Neuron (in vitro differentiated cells): ENCODE measurements around the gene VAV3.

ENCODE experiments used
- H2AFZ ChIP-seq: one replicate; pipeline ENCODE4 v1.6.1; 2013; ENCODE audit warnings: low read depth, mild to moderate bottlenecking, inconsistent platforms, low read length, moderate library complexity
- H3K27me3 ChIP-seq: one replicate; pipeline ENCODE4 v1.6.1; 2013; ENCODE audit warnings: low read length; ENCODE audit not compliant: insufficient read depth
- H3K36me3 ChIP-seq: one replicate; pipeline ENCODE4 v1.6.1; 2013; ENCODE audit warnings: low read length; ENCODE audit not compliant: insufficient read depth
- H3K4me1 ChIP-seq: one replicate; pipeline ENCODE4 v1.6.1; 2013; ENCODE audit warnings: low read length; ENCODE audit not compliant: insufficient read depth
- H3K4me3 ChIP-seq: 2 replicates; pipeline ENCODE4 v1.5.1; 2013; ENCODE audit warnings: mild to moderate bottlenecking, low read length, moderate library complexity
- H3K9me3 ChIP-seq: one replicate; pipeline ENCODE4 v1.6.1; 2013; ENCODE audit warnings: low read length

Gene VAV3

DNA sequence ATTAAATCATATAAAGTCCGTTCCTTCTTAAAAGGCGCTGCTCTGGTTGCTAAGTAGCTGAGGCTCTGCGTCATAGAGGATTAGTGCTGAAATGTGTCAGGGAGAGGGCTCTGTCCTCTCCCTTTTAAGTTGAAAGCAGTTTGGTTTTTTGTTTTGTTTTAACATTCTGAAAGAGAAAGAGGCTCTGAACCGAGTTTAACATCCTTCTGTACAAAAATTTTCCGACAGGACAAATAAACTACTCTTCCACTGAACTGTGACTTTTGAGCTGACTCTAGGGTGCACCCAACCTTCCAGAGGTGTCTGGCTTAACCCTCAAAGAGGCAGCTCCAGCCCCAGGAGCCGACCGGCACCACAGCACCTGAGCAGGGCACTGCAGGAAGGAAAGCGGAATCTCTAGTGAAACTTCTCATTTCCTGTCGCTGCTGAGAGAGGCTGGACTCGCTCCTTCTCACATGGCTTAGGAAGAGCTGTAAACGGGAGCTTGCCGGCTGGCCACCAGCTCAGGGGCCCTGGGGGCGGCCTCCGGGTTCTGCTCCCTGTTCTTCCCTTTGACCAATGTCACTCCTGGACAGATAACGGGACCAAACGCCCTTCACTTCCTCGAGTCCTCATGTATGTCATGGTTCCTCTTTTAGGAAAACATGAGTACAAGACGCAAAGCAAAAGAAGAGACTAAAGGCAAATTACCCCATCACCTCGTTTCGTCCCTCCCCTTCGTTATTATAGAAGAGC lies 1.2 kb downstream of the VAV3 start:
- Histone ChIP-seq H3K4me3 (peak overlapping the region; percentile 71), H3K36me3 (no peaks in the 10 kb centered on the region), H2AFZ (peak overlapping the region; percentile 21), H3K27me3 (no peaks in the 10 kb centered on the region), H3K9me3 (no peaks in the 10 kb centered on the region), H3K4me1 (peaks cover 15% of the 10 kb centered on the region)

DNA sequence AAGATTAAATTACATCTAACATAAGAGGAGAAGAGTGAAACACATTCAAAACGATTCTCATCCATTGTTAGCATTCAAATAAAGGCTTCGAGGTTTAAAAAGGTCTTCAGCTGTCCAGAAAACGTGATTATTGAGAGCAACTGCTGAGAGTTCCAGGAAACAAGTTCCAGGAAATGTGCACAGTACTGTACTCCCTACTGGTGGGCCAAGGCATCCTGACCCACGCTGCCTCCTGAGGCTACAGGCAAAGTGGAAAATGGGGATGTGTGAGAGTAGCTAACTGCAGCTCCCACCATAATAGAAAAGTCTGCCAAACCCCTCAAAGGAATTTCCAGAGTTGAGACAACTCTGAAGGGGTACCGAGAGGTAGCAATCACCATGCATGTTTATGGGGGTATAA lies 2.0 kb downstream of the VAV3 start:
- H3K9me3 ChIP-seq: no peaks in the 10 kb centered on the region
- H3K36me3 ChIP-seq: no peaks in the 10 kb centered on the region

DNA sequence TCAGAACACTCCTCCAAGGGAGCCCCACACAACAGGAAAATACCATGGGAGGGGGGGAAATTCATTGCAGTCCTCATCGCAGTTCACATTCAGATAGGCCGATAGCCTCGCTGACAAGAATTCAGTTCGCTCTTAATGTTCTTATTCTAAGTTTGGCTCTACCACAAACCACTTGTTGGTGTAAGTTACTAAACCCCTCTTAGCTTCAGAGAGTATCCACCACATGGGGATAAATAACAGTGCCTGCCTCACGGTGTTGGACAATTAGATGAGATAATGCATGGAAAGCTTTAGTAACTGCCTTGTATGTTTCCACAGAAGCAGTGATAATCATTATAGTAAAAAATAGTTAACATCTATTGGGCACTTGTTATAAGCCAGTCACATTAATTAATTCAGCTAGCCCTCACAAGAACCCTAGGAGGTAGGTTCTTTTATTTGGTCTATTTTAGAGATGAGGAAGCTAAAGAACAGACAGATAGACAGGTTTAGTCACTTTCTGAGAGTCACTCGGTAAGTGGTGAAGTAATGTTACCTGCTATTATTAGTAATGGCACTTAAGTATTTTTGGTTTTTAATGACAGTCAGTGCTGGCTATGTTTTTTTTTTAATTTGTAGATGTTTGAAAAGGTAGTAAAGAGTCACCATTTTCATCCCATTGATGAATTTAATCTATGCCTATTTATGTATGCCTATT lies 10.1 kb downstream of the VAV3 start:
- no peak overlapping the region for H3K4me3 ChIP-seq
- no peaks in the 10 kb centered on the region for H3K36me3 ChIP-seq
- H3K4me1 ChIP-seq: no peaks in the 10 kb centered on the region
- H3K9me3 ChIP-seq: no peaks in the 10 kb centered on the region
- no peak overlapping the region for H2AFZ ChIP-seq
- no peaks in the 10 kb centered on the region for H3K27me3 ChIP-seq

More for the DNA sequence above, 2.0 kb downstream of the VAV3 start:
- Histone ChIP-seq H3K4me3 (peak overlapping the region; percentile 71), H2AFZ (no peak overlapping the region), H3K27me3 (no peaks in the 10 kb centered on the region), H3K4me1 (peaks cover 15% of the 10 kb centered on the region)

DNA sequence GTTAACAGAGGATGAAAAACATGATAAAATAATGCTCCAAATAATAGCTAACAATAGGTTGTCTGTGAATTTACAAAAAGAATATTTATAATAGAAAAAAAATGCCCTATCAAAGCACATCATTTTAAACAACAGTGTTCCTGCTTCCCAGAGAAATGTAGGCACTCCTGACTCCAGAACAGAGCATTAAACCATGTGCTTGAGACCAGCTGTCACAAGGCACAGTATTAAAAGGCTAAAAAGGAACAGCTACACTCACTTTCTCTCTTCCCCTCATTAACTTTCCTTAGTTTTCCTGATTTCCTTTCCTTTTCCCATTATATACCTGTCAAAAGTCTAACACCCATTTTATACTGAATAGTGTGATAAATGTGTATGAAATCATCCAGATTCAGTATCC lies 10.9 kb downstream of the VAV3 start:
- H3K4me3 ChIP-seq: no peak overlapping the region
- no peaks in the 10 kb centered on the region for H3K4me1 ChIP-seq
- no peaks in the 10 kb centered on the region for H3K27me3 ChIP-seq
- no peaks in the 10 kb centered on the region for H3K9me3 ChIP-seq
- no peaks in the 10 kb centered on the region for H3K36me3 ChIP-seq
- H2AFZ ChIP-seq: no peak overlapping the region

DNA sequence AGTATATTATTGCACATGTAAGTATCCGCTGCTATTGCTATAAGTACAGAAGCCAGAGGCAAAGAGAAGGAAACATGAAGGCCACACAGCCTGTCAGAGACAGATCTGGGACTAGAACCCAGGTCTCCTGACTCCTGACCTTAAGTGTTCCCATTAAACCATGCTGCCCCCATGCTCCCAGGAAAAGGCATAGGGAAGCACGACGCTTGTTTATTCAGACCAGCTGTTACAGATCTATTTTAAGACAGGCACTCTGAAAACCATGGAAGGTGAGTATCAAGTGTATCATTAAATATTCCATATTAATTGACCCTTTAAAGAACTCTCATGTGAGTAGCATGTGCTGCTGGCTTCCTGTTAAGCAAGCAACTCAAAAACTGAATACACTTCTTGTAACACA lies 11.4 kb downstream of the VAV3 start:
- no peaks in the 10 kb centered on the region for H3K9me3 ChIP-seq
- H3K4me3 ChIP-seq: no peak overlapping the region
- H3K36me3 ChIP-seq: no peaks in the 10 kb centered on the region
- H3K4me1 ChIP-seq: no peaks in the 10 kb centered on the region
- no peaks in the 10 kb centered on the region for H3K27me3 ChIP-seq
- H2AFZ ChIP-seq: no peak overlapping the region

DNA sequence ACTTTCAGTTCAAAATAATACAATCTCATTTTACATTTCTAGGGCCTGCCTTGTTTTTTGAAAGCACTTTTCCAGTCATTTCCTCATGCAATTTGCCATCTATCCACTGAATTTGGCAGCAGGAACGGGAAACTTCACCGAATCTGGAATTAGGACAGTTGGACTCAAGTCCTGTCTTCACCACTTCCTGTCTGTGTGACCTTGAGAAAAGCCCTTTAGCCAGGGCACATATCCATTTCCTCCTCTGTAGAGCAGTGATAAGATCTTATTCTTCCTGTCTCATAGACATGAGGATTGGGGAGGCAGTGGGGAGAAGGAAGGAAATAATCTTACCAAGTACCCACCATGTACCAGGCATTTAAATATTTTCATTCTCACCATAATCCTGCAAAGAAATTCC lies 12.0 kb downstream of the VAV3 start:
- H2AFZ ChIP-seq: no peak overlapping the region
- H3K4me1 ChIP-seq: no peaks in the 10 kb centered on the region
- no peak overlapping the region for H3K4me3 ChIP-seq
- no peaks in the 10 kb centered on the region for H3K27me3 ChIP-seq
- H3K36me3 ChIP-seq: no peaks in the 10 kb centered on the region
- H3K9me3 ChIP-seq: no peaks in the 10 kb centered on the region

DNA sequence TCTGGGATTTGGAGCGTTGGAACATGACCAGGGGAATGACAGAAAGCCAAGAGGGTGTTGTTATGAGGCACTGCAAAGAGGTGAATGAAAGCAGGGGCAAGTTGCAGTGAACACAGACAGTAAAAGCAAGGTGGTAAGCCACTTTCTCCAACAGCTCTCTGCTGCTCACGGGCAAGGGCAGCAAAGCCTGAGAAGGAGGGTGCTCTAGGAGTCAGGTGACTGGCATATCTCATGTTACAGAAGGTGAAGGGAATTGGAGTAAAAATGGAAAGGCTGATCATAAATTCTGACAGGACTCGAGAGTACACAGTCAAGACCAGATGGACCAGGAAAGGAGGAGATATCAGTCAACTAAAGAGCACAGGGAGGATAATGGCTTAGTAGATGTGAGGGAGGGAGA lies 14.5 kb downstream of the VAV3 start:
- no peaks in the 10 kb centered on the region for H3K9me3 ChIP-seq
- no peak overlapping the region for H3K4me3 ChIP-seq
- no peaks in the 10 kb centered on the region for H3K27me3 ChIP-seq
- no peaks in the 10 kb centered on the region for H3K4me1 ChIP-seq
- H2AFZ ChIP-seq: no peak overlapping the region
- H3K36me3 ChIP-seq: no peaks in the 10 kb centered on the region

DNA sequence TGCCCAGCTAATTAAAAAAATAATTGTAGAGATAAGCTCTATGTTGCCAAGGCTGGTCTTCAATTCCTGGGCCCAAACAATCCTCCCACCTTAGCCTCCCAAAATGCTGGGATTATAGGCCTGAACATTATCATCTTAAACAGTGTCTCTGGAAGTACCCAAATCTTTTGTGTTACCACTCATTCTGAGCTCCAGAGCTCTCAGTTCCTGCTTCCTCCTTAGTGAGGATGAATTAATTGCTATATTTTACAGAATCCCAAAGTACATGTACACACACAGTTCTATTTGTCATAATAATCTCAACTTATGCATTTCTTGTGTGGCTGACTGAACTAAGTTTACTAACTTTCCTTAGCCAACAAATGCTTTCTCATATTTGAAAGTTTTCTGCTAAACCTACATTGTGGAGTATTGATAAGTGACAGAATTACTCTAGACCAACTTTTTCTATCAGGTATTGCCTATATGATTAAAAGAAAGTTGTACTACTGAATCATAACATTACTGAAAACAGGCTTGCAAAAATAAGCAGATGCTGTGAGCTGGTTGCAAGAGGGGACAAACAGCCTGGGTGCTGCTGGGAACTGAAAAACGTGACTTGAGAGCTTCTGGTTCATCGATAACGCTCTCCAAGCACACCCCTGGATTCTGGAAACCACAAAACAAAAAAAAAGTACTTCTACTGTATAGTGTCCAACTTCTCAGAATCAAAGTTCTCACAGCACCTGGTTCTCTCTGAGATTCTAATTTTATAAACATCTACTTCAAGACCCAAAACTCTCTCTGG lies 15.3 kb downstream of the VAV3 start:
- no peaks in the 10 kb centered on the region for H3K36me3 ChIP-seq
- no peaks in the 10 kb centered on the region for H3K27me3 ChIP-seq
- no peak overlapping the region for H3K4me3 ChIP-seq
- no peaks in the 10 kb centered on the region for H3K9me3 ChIP-seq
- no peak overlapping the region for H2AFZ ChIP-seq
- H3K4me1 ChIP-seq: no peaks in the 10 kb centered on the region

DNA sequence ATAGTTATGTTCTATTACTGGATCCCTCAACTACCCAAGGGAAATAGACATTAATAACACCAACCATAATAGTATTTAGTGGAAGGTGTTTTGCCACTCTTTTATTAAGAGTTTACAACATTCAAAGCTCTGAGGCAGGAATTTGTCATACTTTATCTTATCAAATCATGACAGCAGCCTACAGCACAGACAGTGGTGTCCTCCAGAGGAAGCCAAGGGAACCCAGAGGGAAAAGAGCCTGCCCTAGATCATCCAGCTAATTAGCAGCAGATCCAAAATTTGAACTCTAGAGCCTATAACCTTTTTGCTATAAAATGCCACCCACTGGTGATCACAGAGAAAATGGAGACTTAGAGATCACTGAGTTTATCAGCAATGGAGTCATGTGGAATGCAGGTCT lies 18.2 kb downstream of the VAV3 start:
- H2AFZ ChIP-seq: no peak overlapping the region
- H3K9me3 ChIP-seq: no peaks in the 10 kb centered on the region
- H3K4me1 ChIP-seq: no peaks in the 10 kb centered on the region
- no peaks in the 10 kb centered on the region for H3K36me3 ChIP-seq
- no peaks in the 10 kb centered on the region for H3K27me3 ChIP-seq
- no peak overlapping the region for H3K4me3 ChIP-seq

DNA sequence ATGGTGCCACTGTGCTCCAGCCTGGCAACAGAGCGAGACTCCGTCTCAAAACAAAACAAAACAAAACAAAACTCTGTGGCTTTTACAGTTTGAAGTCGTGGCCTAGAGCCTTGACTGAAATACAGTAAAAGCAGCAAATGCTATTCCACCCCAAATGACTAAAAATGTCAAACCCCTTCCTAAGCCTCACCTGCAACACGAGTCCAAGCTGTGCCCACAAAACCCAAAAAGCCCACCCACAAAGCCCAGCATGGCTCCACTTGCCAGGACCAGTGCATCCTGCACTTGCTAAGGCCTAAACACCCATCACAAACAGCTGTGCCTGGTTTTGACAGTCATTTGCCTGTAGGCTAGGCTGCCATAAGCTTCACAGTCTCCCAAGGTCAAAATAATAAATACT lies 21.3 kb downstream of the VAV3 start:
- H3K4me1 ChIP-seq: no peaks in the 10 kb centered on the region
- no peak overlapping the region for H2AFZ ChIP-seq
- no peaks in the 10 kb centered on the region for H3K27me3 ChIP-seq
- H3K36me3 ChIP-seq: no peaks in the 10 kb centered on the region
- no peaks in the 10 kb centered on the region for H3K9me3 ChIP-seq
- no peak overlapping the region for H3K4me3 ChIP-seq

DNA sequence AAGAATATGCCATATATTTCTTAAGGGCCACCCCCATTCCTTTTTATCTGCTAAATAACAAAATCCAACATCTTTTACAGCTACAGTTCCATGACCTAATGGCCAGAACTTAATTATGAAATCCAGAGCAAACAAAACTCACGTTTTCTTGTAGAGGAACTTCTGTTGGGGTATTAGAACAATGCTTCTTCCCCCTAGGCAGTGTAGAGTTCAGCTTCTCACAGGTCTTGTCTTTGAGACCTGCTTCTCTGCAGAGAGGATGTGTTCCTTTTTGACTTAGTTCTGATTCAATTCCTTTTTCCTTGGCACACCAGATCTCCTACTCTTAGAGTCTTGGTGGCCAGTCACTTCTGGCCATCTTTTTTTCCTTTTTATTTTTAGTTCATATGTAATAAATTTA lies 22.2 kb downstream of the VAV3 start:
- Histone ChIP-seq H3K4me1 (no peaks in the 10 kb centered on the region), H2AFZ (no peak overlapping the region), H3K27me3 (no peaks in the 10 kb centered on the region), H3K36me3 (no peaks in the 10 kb centered on the region), H3K4me3 (no peak overlapping the region), H3K9me3 (no peaks in the 10 kb centered on the region)

DNA sequence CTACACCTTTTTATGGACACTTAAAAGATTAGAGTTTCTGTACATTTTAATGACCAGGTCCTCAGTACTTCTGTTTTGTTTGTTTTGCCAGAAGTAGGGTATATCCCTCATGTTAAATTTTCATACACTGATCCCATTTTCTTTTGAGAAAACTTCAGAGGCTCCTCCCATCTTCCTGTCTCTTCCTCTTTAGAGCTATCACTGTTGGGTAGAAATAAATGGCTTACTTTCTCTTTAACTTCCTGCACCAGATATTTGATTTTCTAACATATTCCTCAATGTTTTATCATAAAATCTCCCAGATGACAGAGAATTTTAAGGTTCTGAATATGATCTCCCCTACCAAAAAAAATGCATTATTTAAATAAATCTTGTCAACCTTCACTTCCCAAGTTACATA lies 23.4 kb downstream of the VAV3 start:
- no peaks in the 10 kb centered on the region for H3K9me3 ChIP-seq
- H3K4me3 ChIP-seq: no peak overlapping the region
- peaks cover 4% of the 10 kb centered on the region for H3K4me1 ChIP-seq
- H2AFZ ChIP-seq: no peak overlapping the region
- no peaks in the 10 kb centered on the region for H3K27me3 ChIP-seq
- H3K36me3 ChIP-seq: no peaks in the 10 kb centered on the region

DNA sequence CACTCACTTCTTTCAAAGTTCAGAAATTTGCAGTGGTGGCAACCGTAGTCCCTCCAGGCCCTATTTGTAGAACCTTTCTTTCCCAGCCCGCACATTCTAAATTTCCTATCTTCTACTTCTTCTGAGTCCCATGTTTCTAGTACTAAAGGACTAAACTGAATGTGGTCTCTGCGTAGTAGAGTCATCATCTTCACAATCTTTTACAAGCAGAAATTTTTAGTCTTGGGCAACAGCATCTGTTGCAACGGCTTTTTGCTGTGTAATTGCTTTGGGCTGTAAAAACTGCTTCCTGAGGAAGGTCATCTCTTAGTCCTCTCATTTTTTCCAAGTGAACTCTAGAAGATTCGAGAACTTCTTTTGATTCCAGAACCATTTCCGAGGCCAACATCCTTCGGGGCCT lies 23.9 kb downstream of the VAV3 start:
- Histone ChIP-seq H2AFZ (no peak overlapping the region), H3K27me3 (no peaks in the 10 kb centered on the region), H3K4me1 (peaks cover 4% of the 10 kb centered on the region)

More for the DNA sequence above, 23.9 kb downstream of the VAV3 start:
- no peak overlapping the region for H3K4me3 ChIP-seq
- H3K9me3 ChIP-seq: no peaks in the 10 kb centered on the region
- no peaks in the 10 kb centered on the region for H3K36me3 ChIP-seq
